ENCODE data around the gene MPND. TPM values are rescaled to one million over a fixed set of nuclear protein-coding genes. Genes with fewer than 3 reads are reported as not detected.

MPND gene
- total RNA-seq, 4 donors from 2014 or later = 5.6 to 10.5 (median 9.3) TPM

GRCh38 chr19:4298810-4299550, 44.4 kb upstream of the MPND start:
- no peaks in the 10 kb centered on the region for H3K9me3 ChIP-seq
- no peak for DNase-seq
- no peaks in the 10 kb centered on the region for H3K36me3 ChIP-seq
- WGBS, 2 donors = 80 to 85% methylated on average over 8 of the region's 8 CpGs
- TF ChIP-seq CTCF (IDR thresholded peaks at IDR 0.05) (no peak), POLR2A (IDR thresholded peaks at IDR 0.05) (no peak)
- intact Hi-C loops (cut with DNase I) = no loop called here
- no peaks in the 10 kb centered on the region for H3K27me3 ChIP-seq
- H3K4me1 ChIP-seq = no peaks in the 10 kb centered on the region
- H3K27ac ChIP-seq = no peak overlapping the region
- no peak overlapping the region for H3K4me3 ChIP-seq (replicated peaks in 1 of 3)

GRCh38 chr19:4300589-4300988, 42.8 kb upstream of the MPND start:
- DNase-seq = no peak
- intact Hi-C loops (cut with DNase I) = no loop called here
- H3K27ac ChIP-seq = no peak overlapping the region
- no peaks in the 10 kb centered on the region for H3K27me3 ChIP-seq
- no peaks in the 10 kb centered on the region for H3K4me1 ChIP-seq
- no peaks in the 10 kb centered on the region for H3K9me3 ChIP-seq
- H3K36me3 ChIP-seq = no peaks in the 10 kb centered on the region
- H3K4me3 ChIP-seq (replicated peaks in 1 of 3) = no peak overlapping the region
- 92% methylated on average over 3 of the region's 3 CpGs for WGBS, 2 donors
- TF ChIP-seq CTCF (IDR thresholded peaks at IDR 0.05) (no peak), POLR2A (IDR thresholded peaks at IDR 0.05) (no peak)

GRCh38 chr19:4301590-4302242, 41.6 kb upstream of the MPND start:
- no peak for TF ChIP-seq CTCF (IDR thresholded peaks at IDR 0.05)
- TF ChIP-seq POLR2A (IDR thresholded peaks at IDR 0.05) = no peak
- Histone ChIP-seq H3K27ac (no peak overlapping the region), H3K9me3 (no peaks in the 10 kb centered on the region), H3K4me1 (no peaks in the 10 kb centered on the region), H3K36me3 (no peaks in the 10 kb centered on the region), H3K4me3 (replicated peaks in 1 of 3) (no peak overlapping the region), H3K27me3 (no peaks in the 10 kb centered on the region)
- no peak for DNase-seq
- intact Hi-C loops (cut with DNase I) = no loop called here
- 51 to 56% methylated on average over 13 of the region's 13 CpGs for WGBS, 2 donors

- H3K36me3 ChIP-seq = no peaks in the 10 kb centered on the region
- intact Hi-C loops (cut with DNase I) = no loop called here
- WGBS, 2 donors = 65 to 71% methylated on average over 8 of the region's 8 CpGs
- H3K27ac ChIP-seq = no peak within 1 kb of the TSS
- TF ChIP-seq CTCF (IDR thresholded peaks at IDR 0.05) = no peak
- no peak for TF ChIP-seq POLR2A (IDR thresholded peaks at IDR 0.05)
- no peak for DNase-seq
- no peak within 1 kb of the TSS for H3K4me3 ChIP-seq (replicated peaks in 1 of 3)
- no peaks in the 10 kb centered on the region for H3K9me3 ChIP-seq
- no peaks in the 10 kb centered on the region for H3K27me3 ChIP-seq
- H3K4me1 ChIP-seq = no peaks in the 10 kb centered on the region
Observed at GRCh38 chr19:4302243-4302640, 41.1 kb upstream of the MPND start, which contains the start of gene TMIGD2. Gene TMIGD2, minus strand, starts transcription at chr19:4302389. Its CDS starts 4 bp downstream, at chr19:4302385.

Data from thyroid gland (tissue), 4 donors.